OCI-M2 (cell line): ENCODE measurements around the gene CHAC2.
"Not testable (repeated sequence)": the region's sequence is repeated elsewhere in the genome, so short reads cannot be mapped to it uniquely, and the experiment has no call there.

Experiments used
- DNase-seq: peaks from one replicate; lab custom pipeline; 2025; ENCODE audit not compliant: unreplicated experiment; lab: John Stamatoyannopoulos, UW

The CHAC2 gene

DNA sequence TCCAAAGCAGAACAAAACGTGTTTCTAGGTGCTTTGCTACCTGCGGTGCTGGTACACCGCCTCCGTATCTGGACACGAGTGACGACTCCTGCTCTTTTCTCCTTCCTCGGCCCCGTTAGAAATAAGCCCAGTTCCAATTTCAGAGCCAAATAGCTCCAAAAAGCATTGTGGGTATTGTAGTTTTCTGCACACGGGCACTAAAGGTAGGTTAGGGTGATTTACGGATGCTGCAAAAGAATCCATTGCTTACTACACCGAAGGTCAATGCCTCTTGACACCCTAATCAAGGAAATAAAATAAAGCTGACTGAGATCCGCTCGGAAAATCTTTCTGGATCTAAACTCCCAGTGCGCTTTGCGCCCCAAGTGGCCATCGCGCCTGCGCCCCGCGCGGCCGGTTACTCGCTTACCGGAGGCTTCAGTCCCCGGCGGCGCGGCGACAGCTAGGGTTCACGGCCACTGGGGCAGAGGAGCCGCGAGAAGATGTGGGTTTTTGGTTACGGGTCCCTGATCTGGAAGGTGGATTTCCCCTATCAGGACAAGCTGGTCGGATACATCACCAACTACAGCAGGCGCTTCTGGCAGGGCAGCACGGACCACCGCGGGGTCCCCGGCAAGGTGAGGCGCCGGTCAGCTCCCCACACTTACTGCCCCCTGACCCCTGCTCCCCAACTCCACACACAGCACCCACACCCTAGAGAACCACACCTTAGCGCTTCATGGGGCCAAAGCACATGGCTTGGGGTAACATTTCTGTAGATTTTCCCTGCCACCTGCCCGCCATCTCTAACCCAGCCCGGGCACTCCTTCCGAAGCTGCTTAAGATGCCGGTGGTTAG lies at the start of gene CHAC2:
Gene CHAC2, plus strand, starts transcription at position 400 of the 837 bp plus-strand sequence. Its CDS starts 83 bp downstream, at position 483.
- peak; percentile 67 for DNase-seq

GRCh38 chr2:53720944-53721343 lies 46.7 kb upstream of the CHAC2 start:
- DNase-seq, result not testable (repeated sequence)

GRCh38 chr2:53724536-53724935 lies 43.1 kb upstream of the CHAC2 start:
- no peak for DNase-seq

GRCh38 chr2:53725662-53726061 lies 41.9 kb upstream of the CHAC2 start:
- DNase-seq, result no peak

GRCh38 chr2:53727921-53728320 lies 39.7 kb upstream of the CHAC2 start:
- DNase-seq, result no peak

DNA sequence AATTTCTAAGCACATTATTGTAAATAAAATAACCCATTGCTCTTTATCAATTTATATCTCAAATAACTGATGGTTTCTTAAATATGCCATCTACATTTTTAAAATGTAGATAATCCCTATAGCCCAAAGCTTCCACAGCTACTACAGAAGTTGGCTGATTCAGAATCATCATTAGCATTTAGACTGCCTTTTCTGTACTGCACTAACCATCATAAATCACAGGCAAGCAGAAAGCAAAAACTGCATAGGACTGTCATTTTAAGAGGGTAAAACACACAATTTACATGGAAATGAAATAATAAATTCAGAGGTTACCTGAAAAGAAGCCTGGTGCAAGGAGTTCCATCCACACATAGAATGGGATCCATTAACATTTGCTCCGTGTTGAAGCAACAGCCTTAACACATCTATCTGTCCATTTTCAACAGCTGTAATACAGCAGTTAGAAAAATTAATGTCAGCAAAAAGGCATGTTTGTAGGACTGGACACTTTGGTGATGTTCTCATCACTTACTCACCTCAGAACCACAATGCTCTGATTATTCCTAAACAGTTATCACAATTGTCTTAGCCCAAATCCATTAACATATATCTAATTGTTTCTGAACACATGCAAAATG lies 38.4 kb upstream of the CHAC2 start:
- DNase-seq, result no peak

- DNase-seq, result no peak
Observed at GRCh38 chr2:53737091-53737490, 30.5 kb upstream of the CHAC2 start.

DNA sequence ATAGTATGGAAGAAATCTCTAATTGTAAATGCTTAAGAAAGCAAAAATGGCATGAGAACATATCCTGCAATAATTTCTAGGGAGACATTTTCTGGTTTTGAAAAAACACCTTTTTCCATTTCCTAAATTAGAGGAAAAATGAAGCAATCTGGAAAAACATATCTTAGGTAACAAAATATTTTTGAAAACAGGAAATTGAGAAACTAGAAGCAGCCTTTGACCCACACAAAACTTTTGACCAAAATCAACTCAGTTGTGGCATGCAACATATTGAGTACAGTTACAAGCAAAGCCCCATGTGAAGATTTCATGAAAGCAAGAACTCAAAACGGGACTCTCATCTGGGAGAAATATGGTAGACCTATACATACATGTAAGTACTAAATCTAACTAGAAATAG lies 28.6 kb upstream of the CHAC2 start:
- DNase-seq, result no peak

DNA sequence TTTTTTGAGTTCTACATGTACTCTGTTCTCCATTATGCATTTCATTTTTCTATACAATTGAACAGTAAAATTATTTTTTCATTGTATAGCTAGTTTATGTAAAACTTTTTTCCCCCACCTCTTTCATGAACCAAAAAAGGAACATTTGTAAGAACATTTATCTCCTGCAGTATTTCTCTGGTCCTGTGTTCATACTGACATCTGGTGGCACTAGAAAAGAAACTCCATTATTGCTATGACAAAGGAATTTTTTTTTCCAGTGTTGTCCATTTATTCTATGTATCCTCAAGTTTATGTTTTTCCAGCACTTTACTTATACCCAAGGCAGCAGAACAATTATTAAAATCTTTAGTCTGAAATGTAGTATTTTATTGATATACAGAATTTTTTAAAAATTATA lies 27.4 kb upstream of the CHAC2 start:
- DNase-seq, result no peak

DNA sequence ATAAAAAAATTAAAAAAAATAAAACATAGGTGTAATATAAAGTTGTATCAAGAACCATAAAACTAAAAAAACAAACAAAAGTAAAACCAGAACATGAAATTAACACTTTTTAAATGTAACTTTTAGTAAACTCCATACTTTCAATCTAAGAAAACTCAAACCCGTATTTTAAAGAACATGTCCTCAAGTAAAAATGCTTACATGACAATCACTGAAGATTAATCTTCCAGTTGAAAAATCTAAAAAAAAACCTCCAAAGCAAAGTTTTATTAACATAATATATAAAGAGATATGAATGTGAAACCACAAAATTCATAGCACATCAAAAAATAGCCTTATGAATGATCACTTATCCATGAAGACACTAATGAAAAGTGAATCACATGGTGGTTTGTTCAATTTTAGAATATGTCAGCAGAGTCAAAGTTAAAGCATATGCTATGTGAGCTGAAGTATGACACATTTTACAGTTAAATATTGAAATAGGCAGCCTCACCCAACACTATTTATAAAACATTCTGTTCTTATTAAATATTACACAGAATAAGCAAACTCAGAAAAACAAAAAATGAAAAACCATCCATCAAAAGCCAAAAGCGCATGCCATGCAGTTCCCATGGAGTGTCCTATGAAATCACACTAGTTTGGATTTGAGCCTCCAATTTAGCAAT lies 23.1 kb upstream of the CHAC2 start:
- DNase-seq, result no peak

DNA sequence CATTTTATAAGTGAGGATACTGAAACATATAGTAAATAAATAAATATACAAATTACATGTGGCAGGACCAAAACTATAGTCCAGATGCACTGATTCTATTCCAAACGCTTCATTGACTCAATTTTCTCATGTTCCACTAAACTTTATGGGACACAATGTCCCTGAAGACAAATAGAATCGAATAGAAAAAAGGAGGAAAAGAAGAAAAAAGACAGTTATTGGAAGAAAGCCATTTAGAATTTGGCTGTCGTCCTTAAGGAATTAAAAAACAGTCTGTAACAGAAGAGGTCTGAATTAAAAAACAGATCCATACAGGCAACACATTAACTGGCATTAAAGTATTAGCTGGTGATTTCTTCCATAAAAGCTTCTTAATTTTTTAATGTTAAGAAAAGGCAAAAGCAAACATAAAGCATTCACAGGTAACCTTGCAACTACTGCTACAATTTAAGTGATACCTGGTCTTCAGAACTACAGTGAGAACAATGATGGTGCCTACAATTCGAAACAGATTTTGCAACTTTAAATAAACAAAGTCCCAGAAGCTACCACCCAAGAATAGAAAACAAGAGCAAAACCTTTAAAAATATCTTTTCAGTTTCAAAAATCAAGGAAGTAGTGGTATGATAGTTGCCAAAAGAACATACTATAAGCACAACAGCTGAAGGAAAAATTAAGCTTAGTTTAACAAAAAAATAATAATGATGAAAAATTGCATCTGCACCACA lies 17.4 kb upstream of the CHAC2 start:
- no peak for DNase-seq

DNA sequence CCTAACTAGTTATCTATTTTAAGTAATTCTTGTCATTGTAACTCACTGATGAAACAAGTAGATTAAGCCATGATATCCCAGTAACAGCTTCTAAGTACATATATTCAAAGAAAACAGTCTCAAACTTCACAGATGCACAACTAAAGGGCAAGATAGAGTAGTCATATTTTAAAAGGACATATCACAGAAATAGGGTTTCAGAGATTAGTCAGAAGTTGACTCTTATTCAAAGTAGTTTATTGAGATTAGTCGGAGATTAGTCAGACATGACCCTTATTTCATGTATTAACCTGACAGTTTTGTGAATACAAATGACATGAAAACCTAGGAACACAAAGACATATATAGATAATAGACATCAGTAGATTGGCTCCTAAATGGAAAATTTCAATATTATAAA lies 15.9 kb upstream of the CHAC2 start:
- no peak for DNase-seq

GRCh38 chr2:53752385-53752784 lies 15.2 kb upstream of the CHAC2 start:
- DNase-seq, result no peak

DNA sequence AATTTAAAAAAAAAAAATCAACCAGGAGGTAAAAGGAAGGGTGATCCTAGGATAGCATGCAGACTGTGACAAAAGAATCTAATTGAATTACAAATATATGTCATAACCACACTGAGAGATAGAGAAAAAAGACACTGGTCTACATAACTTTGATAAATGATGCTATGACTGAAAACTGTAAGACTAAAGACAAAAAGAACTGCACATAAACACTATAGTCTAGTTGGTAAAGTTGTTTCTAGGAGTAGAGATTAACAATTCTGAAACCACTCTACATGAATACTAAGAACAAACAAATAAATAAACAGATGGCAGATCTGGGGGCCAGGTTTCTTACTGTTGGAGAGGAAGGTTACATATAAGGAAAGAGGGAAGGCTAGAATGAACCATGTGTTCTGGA lies 14.6 kb upstream of the CHAC2 start:
- DNase-seq, result no peak

DNA sequence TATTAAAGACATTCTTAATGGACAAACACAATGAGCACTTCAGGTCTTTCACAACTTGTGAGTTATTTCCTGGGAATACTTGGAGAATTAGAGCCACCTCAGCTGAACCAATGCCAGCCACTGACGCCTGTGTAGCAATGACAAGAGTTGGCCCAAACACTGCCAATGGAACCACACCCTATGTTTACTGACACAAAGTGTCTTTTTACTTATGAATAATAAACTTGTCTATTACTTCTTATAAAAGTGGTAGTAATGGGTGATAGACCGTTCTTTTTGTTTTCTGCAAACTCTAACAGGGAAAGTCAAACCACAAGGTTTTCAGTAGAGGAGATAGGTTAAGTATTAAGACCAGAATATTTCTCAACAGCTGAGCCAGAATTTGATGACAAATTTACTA lies 12.5 kb upstream of the CHAC2 start:
- DNase-seq, result no peak

DNA sequence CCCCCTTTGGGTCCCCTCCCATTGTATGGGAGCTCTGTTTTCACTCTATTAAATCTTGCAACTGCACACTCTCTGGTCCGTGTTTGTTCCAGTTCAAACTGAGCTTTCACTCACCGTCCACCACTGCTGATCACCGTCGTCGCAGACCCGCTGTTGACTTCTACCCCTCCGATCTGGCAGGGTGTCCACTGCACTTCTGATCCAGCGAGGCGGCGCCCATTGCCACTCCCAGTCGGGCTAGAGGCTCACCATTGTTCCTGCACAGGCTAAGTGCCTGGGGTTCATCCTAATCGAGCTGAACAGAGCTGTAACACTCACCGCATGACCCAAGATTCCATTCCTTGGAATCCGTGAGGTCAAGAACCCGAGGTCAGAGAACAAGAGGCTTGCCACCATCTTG lies 11.0 kb upstream of the CHAC2 start:
- DNase-seq, result no peak

GRCh38 chr2:53757206-53757605 lies 10.4 kb upstream of the CHAC2 start:
- not testable (repeated sequence) for DNase-seq

- no peak for DNase-seq
Observed at GRCh38 chr2:53765767-53766166, 1.8 kb upstream of the CHAC2 start.

DNA sequence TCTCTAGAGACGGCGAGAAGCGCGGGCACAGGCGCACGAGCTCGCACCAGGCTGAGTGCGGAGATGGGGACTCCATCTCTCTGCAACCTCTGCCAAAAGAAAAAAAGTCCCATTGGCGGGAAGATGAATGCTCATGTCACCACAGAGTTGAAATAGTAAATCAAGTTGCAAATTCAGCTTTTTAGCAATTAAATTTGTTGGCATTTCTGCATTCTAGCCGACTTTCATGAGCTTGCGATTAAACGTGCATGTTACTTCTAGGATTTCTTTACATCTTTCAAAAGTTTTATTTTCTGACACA lies 588 bp downstream of the CHAC2 start:
- no peak for DNase-seq

DNA sequence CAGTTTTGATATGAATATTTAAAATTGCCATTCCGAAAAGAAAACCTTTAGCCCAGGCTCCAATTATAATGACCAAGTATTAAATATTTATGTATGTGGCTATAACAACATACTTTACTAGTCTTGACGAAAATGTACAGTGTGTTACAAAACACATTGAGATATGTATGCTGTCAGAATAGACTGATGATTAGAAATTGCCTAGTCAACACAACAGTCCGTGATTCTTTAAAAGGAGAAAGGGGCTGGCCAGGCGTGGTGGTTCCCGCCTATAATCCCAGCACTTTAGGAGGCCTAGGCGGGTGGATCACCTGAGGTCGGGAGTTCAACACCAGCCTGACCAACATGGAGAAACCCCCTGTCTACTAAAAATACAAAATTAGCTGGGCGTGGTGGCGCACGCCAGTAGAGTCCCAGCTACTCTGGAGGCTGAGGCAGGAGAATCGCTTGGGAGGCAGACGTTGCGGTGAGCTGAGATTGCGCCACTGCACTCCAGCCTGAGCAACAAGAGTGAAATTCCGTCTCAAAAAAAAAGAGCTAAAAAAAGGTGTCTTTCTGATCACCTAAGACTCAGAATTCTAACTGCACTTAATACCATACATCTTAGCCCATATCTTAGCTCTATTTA lies 1.8 kb downstream of the CHAC2 start:
- no peak for DNase-seq

DNA sequence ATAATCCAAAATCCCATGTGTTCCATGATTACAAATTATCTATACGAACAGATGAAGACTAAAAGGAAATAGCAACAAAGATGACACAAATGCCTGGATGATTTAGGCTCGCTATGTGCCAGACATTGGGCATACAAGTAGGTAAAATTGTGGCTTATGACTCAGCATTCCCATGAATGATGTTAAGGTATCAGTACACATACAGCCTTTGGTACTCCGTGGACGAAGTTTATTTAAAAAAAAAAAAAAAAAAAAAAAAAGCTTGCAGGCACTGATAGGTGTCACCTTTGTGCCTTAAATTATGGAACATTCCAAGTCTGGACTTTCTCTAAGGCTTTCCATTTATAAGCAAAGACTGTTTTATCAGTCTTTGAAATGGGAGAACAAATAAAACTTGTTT lies 2.7 kb downstream of the CHAC2 start:
- DNase-seq, result no peak
